Pulmonary artery endothelial cell (primary cell): ENCODE measurements around the gene MTHFR. TPM values are rescaled to one million over a fixed set of nuclear protein-coding genes. Genes with fewer than 3 reads are reported as not detected.

Experiments used
- DNase-seq: peaks from one replicate; pipeline ENCODE4 v3.0.0-alpha.2; 2011; ENCODE audit warnings: low read depth, low spot score
- total RNA-seq: library from RNA; depleted of rRNA; stranded (reverse); fragments of >200 nt; gene quantifications from 2 replicates; pipeline ENCODE4 v1.2.3, GENCODE V29; 2014

Gene MTHFR
- total RNA-seq, 1 donor from 2014 or later = 17.4 TPM

GRCh38 chr1:11735854-11736745, 69.7 kb downstream of the MTHFR start, which contains the start of gene AGTRAP:
TSS of gene AGTRAP (plus strand) at chr1:11736136. CDS start at chr1:11736209, 73 bp downstream.
- peak; percentile 71 for DNase-seq

Other genes with a start within 250 kb of the MTHFR start
- gene FBXO2, start 151.5 kb downstream of the MTHFR start, total RNA-seq = 1.1 TPM in 2 replicates
- 6.0 and 6.9 TPM in 2 replicates for gene FBXO44, start 151.1 kb downstream of the MTHFR start, total RNA-seq
- 1.7 and 1.8 TPM in 2 replicates for gene FBXO6, start 141.8 kb downstream of the MTHFR start, total RNA-seq
- 35.6 and 49.5 TPM in 2 replicates for gene MAD2L2, start 124.8 kb downstream of the MTHFR start, total RNA-seq
- 0.11 and 0.33 TPM in 2 replicates for gene DRAXIN, start 114.3 kb downstream of the MTHFR start, total RNA-seq
- gene AGTRAP, start 69.8 kb downstream of the MTHFR start, total RNA-seq = 44.6 and 45.2 TPM in 2 replicates
- not detected in 2 replicates for gene C1orf167, start 43.8 kb downstream of the MTHFR start, total RNA-seq
- 8.1 and 12.4 TPM in 2 replicates for gene CLCN6, start 227 bp upstream of the MTHFR start, total RNA-seq
- not detected in 2 replicates for gene NPPA, start 41.8 kb upstream of the MTHFR start, total RNA-seq
- gene NPPB, start 53.0 kb upstream of the MTHFR start, total RNA-seq = not detected in 2 replicates
- 63.6 and 69.9 TPM in 2 replicates for gene KIAA2013, start 120.5 kb upstream of the MTHFR start, total RNA-seq
- gene PLOD1, start 128.8 kb upstream of the MTHFR start, total RNA-seq = 342 and 390 TPM in 2 replicates
- 60.5 and 77.2 TPM in 2 replicates for gene MFN2, start 174.5 kb upstream of the MTHFR start, total RNA-seq
- gene MIIP, start 213.5 kb upstream of the MTHFR start, total RNA-seq = 27.6 and 40.6 TPM in 2 replicates